Fibroblast of upper back skin (primary cell): ENCODE results near the gene SLC25A53.

Experiments
- DNase-seq: peaks from one replicate; pipeline ENCODE4 v3.0.0-alpha.2; 2013

Gene SLC25A53, protein sequence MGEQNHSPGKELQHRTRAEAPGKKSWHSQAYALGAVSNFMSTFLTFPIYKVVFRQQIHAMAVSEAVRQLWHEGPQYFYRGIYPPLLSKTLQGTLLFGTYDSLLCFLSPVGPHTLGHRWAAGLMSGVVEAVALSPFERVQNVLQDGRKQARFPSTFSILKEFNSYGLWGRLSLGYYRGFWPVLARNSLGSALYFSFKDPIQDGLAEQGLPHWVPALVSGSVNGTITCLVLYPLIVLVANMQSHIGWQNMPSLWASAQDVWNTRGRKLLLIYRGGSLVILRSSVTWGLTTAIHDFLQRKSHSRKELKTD

GRCh38 chrX:104156630-104157529 is at the start of gene SLC25A53:
Gene SLC25A53, minus strand, starts transcription at chrX:104157009. Its CDS starts 51,752 bp downstream, at chrX:104105257.
- peak; percentile 71 for DNase-seq

GRCh38 chrX:104205548-104205947 is 48.7 kb upstream of the SLC25A53 start:
- no peak for DNase-seq

DNA sequence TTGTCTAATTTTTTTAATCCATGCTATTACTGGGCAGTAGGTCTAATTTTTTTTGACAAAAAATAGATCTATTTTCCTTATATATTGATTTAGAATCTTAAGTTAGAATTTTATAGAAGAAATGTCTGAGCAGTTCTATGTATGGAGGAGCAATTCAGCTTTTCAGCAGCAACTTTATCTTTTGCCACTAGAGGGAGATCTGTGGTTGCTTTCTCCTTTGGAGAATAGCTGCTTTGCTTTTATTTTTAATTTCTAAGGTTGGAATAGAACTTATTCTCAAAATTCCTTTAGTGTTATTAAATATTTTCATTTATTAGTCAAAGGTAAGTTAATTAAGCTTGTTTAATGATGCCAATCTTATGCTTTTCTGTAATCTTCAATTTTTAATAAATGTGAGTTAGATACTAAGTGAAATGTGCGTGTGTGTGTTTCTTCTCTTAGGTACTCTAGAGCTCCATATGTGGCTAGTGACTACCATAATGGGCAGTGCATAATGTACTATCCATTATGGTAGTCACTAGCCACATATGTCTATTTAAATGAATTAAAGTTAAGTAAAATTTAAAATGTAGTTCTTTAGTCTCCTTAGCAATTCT is 38.8 kb upstream of the SLC25A53 start:
- DNase-seq: peak; percentile 17

DNA sequence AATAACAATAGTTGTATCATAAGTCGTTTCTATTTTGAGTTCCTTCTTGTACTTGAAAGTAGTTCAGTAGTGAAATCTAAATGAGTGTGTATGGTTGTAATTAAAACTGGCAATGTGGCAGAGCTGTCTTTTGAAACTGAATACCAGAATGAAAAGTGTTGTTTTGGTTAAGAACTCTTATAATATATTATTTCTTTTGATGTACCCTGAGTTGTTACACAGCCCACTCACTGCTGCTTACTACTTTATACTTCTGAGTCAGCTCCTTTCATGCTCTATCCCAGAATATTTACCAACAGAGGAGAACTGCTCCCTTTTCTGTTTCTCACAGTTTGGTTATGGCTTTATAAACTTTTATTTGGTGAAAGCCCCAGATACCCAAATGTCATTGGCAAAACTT is 38.2 kb upstream of the SLC25A53 start:
- DNase-seq: no peak

DNA sequence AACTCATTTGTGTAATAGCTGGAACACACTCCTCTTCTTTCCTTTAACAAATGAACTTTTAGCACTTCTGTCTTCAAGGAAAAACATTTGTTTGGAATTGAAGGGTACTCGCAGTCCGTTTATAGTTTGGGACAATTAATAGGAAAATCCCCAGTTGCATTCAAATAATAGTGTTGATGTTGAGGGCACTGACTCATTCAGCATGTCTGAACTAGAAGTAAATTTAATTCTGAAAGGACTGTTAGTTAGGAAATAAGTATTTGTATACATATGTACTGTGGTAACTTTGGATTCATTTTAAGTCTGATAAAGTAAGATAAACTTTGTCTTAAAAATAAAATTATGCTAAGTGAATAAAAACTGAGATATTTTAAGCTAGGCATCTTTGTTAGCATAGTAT is 36.7 kb upstream of the SLC25A53 start:
- no peak for DNase-seq

GRCh38 chrX:104189837-104190236 is 33.0 kb upstream of the SLC25A53 start:
- no peak for DNase-seq

GRCh38 chrX:104187931-104188330 is 31.1 kb upstream of the SLC25A53 start:
- no peak for DNase-seq

DNA sequence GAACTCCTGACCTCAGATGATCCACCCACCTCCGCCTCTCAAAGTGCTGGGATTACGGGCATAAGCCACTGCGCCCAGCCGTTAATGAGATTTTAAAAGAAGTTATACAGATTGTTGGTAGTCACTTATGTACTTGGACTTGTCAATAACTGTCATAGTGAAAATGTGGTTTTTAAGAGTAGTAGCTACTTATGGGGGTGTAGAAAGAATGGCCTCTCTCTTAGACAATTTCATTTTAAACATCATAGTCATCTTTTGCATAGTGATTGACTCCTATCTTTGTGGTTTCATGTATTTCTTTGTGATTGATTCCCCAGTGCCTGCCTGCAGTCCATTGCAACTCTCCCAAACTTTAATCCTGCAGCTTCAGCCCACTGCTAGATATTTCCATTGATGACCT is 26.9 kb upstream of the SLC25A53 start:
- no peak for DNase-seq

GRCh38 chrX:104173841-104174240 is 17.0 kb upstream of the SLC25A53 start:
- DNase-seq: no peak

GRCh38 chrX:104172788-104173187 is 16.0 kb upstream of the SLC25A53 start:
- no peak for DNase-seq

- DNase-seq: no peak
Observed at GRCh38 chrX:104172121-104172520, 15.3 kb upstream of the SLC25A53 start.

DNA sequence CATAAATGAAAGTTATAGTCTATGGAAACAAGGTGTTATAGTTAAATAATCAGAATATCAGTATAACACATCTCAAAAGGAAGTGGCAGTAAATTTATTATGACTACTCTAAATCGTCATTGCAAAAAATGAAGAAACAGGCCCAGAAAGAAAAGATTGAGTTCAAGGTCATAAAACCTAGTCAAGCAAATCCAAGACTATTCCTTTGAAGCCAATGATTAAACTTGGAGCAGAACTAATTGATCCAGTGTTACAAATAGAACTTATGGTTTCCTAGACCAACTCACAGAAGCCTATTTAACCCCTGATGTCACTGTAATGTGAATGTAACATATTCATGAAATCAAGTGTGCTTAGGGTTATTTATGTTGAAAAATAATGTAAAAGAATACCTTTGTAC is 11.3 kb upstream of the SLC25A53 start:
- DNase-seq: no peak

- peak; percentile 1 for DNase-seq
Observed at GRCh38 chrX:104166735-104167436, 10.1 kb upstream of the SLC25A53 start.

- DNase-seq: peak; percentile 81
Observed at GRCh38 chrX:104165894-104166734, 9.3 kb upstream of the SLC25A53 start, which contains the start of gene FAM199X. Gene FAM199X, plus strand, starts transcription at chrX:104166453. Its CDS starts 333 bp downstream, at chrX:104166786.

DNA sequence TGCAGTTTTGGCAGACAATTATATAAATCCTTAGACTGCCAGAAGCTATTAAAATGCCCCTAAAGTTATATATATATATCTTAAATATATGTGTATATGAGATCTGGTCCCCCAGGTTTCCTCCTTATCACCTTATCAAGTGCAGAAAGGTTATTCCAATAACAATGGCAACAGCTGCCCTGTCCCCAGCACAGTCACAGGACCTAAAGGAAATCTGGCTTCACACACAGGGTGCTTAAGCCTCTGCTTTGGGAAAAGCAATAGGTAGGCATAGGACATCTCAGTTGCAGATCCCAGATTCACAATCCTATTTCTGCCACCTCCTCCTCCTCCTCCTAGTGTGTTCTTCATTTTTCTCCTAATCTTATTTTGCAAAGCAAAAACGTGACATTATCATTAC is 5.8 kb downstream of the SLC25A53 start:
- no peak for DNase-seq

DNA sequence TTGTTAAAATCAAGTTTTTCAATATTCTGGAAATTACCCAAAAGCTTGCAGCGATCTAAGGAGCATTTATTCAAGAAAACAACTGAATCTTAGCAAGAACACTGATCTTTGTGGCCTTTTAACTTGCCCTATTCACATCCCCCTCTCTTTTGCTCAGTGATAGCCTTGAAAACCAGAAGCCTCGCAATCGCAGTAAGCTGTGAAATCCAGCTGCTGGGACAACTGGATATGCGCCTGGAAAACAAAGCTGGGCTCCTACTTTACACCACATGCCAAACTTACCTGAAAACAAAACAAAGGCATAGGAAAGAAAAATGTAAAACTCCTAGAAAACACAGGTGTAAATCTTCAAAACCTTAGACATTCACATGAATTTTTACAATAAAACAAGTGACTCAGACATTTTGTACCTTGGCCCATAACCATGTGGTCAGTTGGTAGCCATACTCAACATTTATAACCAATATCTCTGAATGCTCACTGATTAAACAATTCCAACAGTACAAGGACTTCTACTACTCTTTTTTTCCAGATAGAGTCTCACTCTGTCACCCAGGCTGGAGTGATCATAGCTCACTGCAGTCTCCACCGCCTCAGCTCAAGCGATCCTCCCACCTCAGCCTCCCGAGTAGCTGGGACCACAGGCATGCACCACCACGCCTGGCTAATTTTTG is 15.6 kb downstream of the SLC25A53 start:
- no peak for DNase-seq

- no peak for DNase-seq
Observed at GRCh38 chrX:104137496-104137895, 19.3 kb downstream of the SLC25A53 start.

DNA sequence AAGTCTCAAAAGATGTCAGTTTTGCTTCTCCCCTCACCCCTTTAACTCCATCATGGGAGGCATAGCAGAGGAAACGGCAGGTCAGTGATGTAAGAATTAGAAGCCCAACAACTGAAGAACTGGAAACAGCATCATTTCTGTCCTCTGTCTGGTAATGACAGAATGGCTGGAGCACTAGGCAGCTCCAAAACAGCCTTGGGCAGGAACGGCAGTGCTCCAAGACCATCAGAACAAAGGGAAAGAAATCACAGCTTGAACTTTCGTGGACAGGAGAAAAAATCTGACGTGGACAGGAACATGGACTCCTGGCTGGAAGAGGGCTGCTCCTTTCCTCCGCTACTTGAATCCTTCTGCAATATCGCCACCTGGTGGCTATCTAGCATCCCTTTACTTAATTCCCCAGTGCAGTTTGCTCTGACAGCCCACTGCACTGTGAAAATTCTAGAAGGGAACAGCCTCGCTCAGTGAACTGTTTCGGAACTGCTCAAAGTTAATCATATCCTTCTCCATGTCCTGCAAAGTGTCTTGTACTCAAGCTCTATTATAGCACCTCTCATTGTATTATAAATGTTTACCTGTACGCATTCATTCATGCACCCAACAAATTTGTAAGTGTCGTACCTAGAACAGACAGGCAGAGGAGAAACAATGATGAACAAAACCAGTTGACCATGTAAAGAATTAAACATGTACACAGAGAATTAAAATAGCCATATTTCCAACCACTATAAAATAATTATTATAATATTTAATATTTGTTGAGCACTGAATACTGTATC is 20.4 kb downstream of the SLC25A53 start:
- DNase-seq: peak; percentile 80

- peak; percentile 19 for DNase-seq
Observed at GRCh38 chrX:104135677-104136076, 21.1 kb downstream of the SLC25A53 start.

GRCh38 chrX:104134583-104135261 is 22.1 kb downstream of the SLC25A53 start:
- no peak for DNase-seq
